ENCODE data around the gene LARGE1. TPM values are rescaled to one million over a fixed set of nuclear protein-coding genes. Genes with fewer than 3 reads are reported as not detected.

Gene LARGE1
- total RNA-seq, 1 donor from 2014 or later: 81.2 TPM

GRCh38 chr22:33828302-33828701 is 92.0 kb downstream of the LARGE1 start:
- peaks cover 11% of the 10 kb centered on the region for H3K27me3 Mint-ChIP-seq (ENCODE audit: unreplicated experiment)
- H3K27ac Mint-ChIP-seq (ENCODE audit: unreplicated experiment): no peak overlapping the region
- no peaks in the 10 kb centered on the region for H3K36me3 Mint-ChIP-seq (ENCODE audit: unreplicated experiment)
- H3K9me3 Mint-ChIP-seq (ENCODE audit: unreplicated experiment): peaks cover 11% of the 10 kb centered on the region
- no peak for TF ChIP-seq CTCF (IDR thresholded peaks at IDR 0.05; ENCODE audit: partially characterized antibody, unreplicated experiment)
- DNase-seq: no peak
- peaks cover 26% of the 10 kb centered on the region for H3K4me1 Mint-ChIP-seq (ENCODE audit: low read depth, unreplicated experiment)
- H3K4me3 Mint-ChIP-seq (ENCODE audit: unreplicated experiment): no peak overlapping the region

- Mint-ChIP-seq H3K4me1 (ENCODE audit: low read depth, unreplicated experiment) (peaks cover 25% of the 10 kb centered on the region), H3K4me3 (ENCODE audit: unreplicated experiment) (no peak overlapping the region), H3K9me3 (ENCODE audit: unreplicated experiment) (peaks cover 5% of the 10 kb centered on the region), H3K27me3 (ENCODE audit: unreplicated experiment) (peaks cover 4% of the 10 kb centered on the region), H3K27ac (ENCODE audit: unreplicated experiment) (no peak overlapping the region), H3K36me3 (ENCODE audit: unreplicated experiment) (no peaks in the 10 kb centered on the region)
- DNase-seq: no peak
- TF ChIP-seq CTCF (IDR thresholded peaks at IDR 0.05; ENCODE audit: partially characterized antibody, unreplicated experiment): no peak
These were observed 94.5 kb downstream of the LARGE1 start for GRCh38 chr22:33825761-33826160.

GRCh38 chr22:33823552-33823951 is 96.7 kb downstream of the LARGE1 start:
- Mint-ChIP-seq H3K27me3 (ENCODE audit: unreplicated experiment) (no peaks in the 10 kb centered on the region), H3K36me3 (ENCODE audit: unreplicated experiment) (no peaks in the 10 kb centered on the region), H3K9me3 (ENCODE audit: unreplicated experiment) (peaks cover 6% of the 10 kb centered on the region), H3K4me3 (ENCODE audit: unreplicated experiment) (no peak overlapping the region), H3K27ac (ENCODE audit: unreplicated experiment) (no peak overlapping the region), H3K4me1 (ENCODE audit: low read depth, unreplicated experiment) (peaks cover 14% of the 10 kb centered on the region)
- DNase-seq: no peak
- TF ChIP-seq CTCF (IDR thresholded peaks at IDR 0.05; ENCODE audit: partially characterized antibody, unreplicated experiment): no peak

GRCh38 chr22:33821290-33821689 is 99.0 kb downstream of the LARGE1 start:
- H3K36me3 Mint-ChIP-seq (ENCODE audit: unreplicated experiment): peaks cover 6% of the 10 kb centered on the region
- no peak for TF ChIP-seq CTCF (IDR thresholded peaks at IDR 0.05; ENCODE audit: partially characterized antibody, unreplicated experiment)
- H3K4me1 Mint-ChIP-seq (ENCODE audit: low read depth, unreplicated experiment): peaks cover 22% of the 10 kb centered on the region
- peaks cover 10% of the 10 kb centered on the region for H3K9me3 Mint-ChIP-seq (ENCODE audit: unreplicated experiment)
- H3K27ac Mint-ChIP-seq (ENCODE audit: unreplicated experiment): no peak overlapping the region
- DNase-seq: no peak
- no peak overlapping the region for H3K4me3 Mint-ChIP-seq (ENCODE audit: unreplicated experiment)
- H3K27me3 Mint-ChIP-seq (ENCODE audit: unreplicated experiment): no peaks in the 10 kb centered on the region

DNA sequence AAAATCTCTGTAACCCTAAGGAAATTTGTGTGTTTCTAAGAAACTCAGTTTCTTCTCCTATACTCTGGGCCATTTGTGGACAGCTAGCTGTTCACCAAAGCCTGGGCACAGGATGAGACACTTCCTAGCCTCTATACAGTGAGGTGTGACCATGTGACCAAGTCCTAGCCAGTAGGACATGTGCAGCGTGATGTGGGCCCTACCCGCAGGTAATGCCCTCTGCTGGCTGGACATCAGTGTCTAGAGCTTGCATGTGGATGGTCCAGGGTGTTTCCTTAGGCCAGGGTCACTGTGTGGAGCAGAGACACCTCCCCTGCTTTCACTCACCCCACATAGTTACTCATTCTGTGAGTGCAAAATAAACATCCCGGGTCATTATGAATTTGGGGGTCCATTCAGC is 100.5 kb downstream of the LARGE1 start:
- Mint-ChIP-seq H3K27ac (ENCODE audit: unreplicated experiment) (no peak overlapping the region), H3K9me3 (ENCODE audit: unreplicated experiment) (peaks cover 9% of the 10 kb centered on the region), H3K36me3 (ENCODE audit: unreplicated experiment) (peaks cover 11% of the 10 kb centered on the region), H3K27me3 (ENCODE audit: unreplicated experiment) (no peaks in the 10 kb centered on the region), H3K4me1 (ENCODE audit: low read depth, unreplicated experiment) (peaks cover 28% of the 10 kb centered on the region), H3K4me3 (ENCODE audit: unreplicated experiment) (no peak overlapping the region)
- TF ChIP-seq CTCF (IDR thresholded peaks at IDR 0.05; ENCODE audit: partially characterized antibody, unreplicated experiment): no peak
- DNase-seq: no peak

Measured in glutamatergic neuron (in vitro differentiated cells).